Suprapubic skin (tissue), 4 donors: ENCODE measurements around the gene RBPMS2. TPM values are rescaled to one million over a fixed set of nuclear protein-coding genes. Genes with fewer than 3 reads are reported as not detected.
"Not testable (repeated sequence)": the region's sequence is repeated elsewhere in the genome, so short reads cannot be mapped to it uniquely, and the experiment has no call there.

Source experiments
- DNase-seq, 2 donors: peaks; one replicate each; pipeline ENCODE4 v3.0.0-alpha.2; 2019; ENCODE audit warnings: low spot score in 2 of 2
- H3K27ac ChIP-seq: fragments of 200-600 bp; sonication (generic); one replicate; pipeline ENCODE4 v1.5.1; 2019
- H3K27me3 ChIP-seq: fragments of 200-600 bp; sonication (generic); one replicate; pipeline ENCODE4 v1.5.1; 2019
- H3K36me3 ChIP-seq: fragments of 200-600 bp; sonication (generic); one replicate; pipeline ENCODE4 v1.5.1; 2019
- H3K4me1 ChIP-seq: fragments of 200-600 bp; sonication (generic); one replicate; pipeline ENCODE4 v1.5.1; 2019
- H3K4me3 ChIP-seq: fragments of 200-600 bp; sonication (generic); one replicate; pipeline ENCODE4 v1.5.1; 2019; ENCODE audit warnings: mild to moderate bottlenecking
- H3K9me3 ChIP-seq: fragments of 200-600 bp; sonication (generic); one replicate; pipeline ENCODE4 v1.5.1; 2019
- CTCF ChIP-seq, 2 donors: fragments of 200-600 bp in 1 of 2; fragments of 450-650 bp in 1 of 2; sonication (generic) in 1 of 2; IDR thresholded peaks; one replicate each; pipeline ENCODE4 v1.5.1; 2016 to 2019; ENCODE audit warnings: antibody characterized with exemption in 2 of 2, mild to moderate bottlenecking in 1 of 2, moderate library complexity in 1 of 2
- EP300 ChIP-seq: sonication (generic); formaldehyde crosslinking; IDR thresholded peaks from one replicate; pipeline ENCODE4 v1.6.1; 2017; ENCODE audit warnings: antibody characterized with exemption
- POLR2A ChIP-seq, 2 donors: fragments of 450-650 bp; IDR thresholded peaks; one replicate each; pipeline ENCODE4 v1.6.1; 2017; ENCODE audit warnings: antibody characterized with exemption in 2 of 2, mild to moderate bottlenecking in 2 of 2, moderate library complexity in 2 of 2
- POLR2AphosphoS5 ChIP-seq, 3 donors: sonication (generic); formaldehyde crosslinking; IDR thresholded peaks; one replicate each; pipeline ENCODE4 v1.6.1; 2017; ENCODE audit warnings: antibody characterized with exemption in 3 of 3
- WGBS: methylation state at CpG from one replicate; pipeline ENCODE4 v1.1.5; 2018; 5-methylcytosine and 5-hydroxymethylcytosine counted together
- total RNA-seq, 4 donors: library from RNA; depleted of rRNA; stranded (reverse); fragments of >200 nt; gene quantifications; one replicate each; pipeline ENCODE4 v1.1.0, GENCODE V29; 2016

RBPMS2 gene
- total RNA-seq, result 1 to 10 TPM in 1 of 4 donors, under 1 TPM in 3; 0.68 to 1.1 (median 0.79) TPM

DNA sequence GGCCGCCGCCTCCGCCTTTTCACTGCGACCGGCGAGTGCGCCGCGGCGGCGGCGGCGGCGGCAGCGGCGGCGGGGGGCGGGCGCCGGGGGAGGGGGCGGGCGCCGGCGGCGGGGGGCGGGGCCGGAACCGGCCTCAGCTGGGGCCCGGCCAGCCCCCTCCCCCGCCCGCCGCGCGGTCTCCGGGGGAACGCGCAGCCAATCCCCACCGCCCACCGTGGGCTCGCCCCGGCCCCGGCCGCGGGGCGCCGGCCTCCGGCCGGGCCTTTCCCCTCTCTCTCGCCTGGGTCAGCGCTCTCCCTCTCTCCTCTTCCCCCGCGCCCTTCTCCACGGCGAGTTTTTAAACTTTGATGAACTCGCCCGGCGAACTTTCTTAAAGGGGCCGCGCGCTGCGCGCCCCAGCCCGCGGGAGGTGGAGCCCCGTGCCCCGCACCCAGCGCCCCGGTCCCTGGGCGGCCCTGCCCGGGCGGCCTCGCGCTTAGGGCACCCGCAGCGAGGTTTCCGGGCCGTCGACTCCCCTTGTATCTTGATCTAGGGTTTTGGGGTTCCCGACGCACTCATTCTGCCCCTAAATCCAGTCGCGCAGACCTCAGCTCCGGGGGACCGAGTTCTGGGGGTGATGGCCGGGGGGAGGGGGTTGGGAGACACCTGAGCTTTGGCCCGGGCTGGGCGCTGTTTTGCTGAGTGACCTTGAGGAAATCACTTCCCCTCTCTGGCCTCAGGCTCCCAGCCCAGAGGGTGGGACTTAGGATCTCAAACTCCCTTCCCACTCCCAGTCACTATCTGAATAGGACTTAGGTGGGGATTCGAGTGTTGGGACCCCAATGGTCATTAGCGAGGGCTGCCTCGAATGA is at the start of gene RBPMS2:
TSS of gene RBPMS2 (minus strand) at position 39 of the 851 bp plus-strand sequence. CDS start 270 bp downstream, outside the sequence.
- no peaks in the 10 kb centered on the region for H3K9me3 ChIP-seq
- no peak for DNase-seq
- no peak for TF ChIP-seq POLR2A (IDR thresholded peaks at IDR 0.05)
- TF ChIP-seq POLR2AphosphoS5 (IDR thresholded peaks at IDR 0.05), result no peak
- TF ChIP-seq CTCF (IDR thresholded peaks at IDR 0.05), result no peak
- TF ChIP-seq EP300, result no peak
- H3K4me1 ChIP-seq, result peaks cover 11% of the 10 kb centered on the region
- 1% methylated on average over 22 of the region's 90 CpGs for WGBS
- H3K27me3 ChIP-seq, result peaks cover 17% of the 10 kb centered on the region
- H3K36me3 ChIP-seq, result no peaks in the 10 kb centered on the region
- peak within 1 kb of the TSS; percentile 60 for H3K27ac ChIP-seq
- peak within 1 kb of the TSS; percentile 74 for H3K4me3 ChIP-seq

GRCh38 chr15:64824929-64825430 is 49.6 kb upstream of the RBPMS2 start:
- Histone ChIP-seq H3K36me3 (no peaks in the 10 kb centered on the region), H3K27ac (no peak overlapping the region), H3K4me3 (peak overlapping the region; percentile 48), H3K4me1 (peaks cover 24% of the 10 kb centered on the region), H3K27me3 (peaks cover 5% of the 10 kb centered on the region), H3K9me3 (no peaks in the 10 kb centered on the region)
- WGBS, result 3% methylated on average over 15 of the region's 17 CpGs
- no peak for DNase-seq
- TF ChIP-seq CTCF (IDR thresholded peaks at IDR 0.05), result no peak
- TF ChIP-seq EP300, result no peak
- no peak for TF ChIP-seq POLR2AphosphoS5 (IDR thresholded peaks at IDR 0.05)
- no peak for TF ChIP-seq POLR2A (IDR thresholded peaks at IDR 0.05)

DNA sequence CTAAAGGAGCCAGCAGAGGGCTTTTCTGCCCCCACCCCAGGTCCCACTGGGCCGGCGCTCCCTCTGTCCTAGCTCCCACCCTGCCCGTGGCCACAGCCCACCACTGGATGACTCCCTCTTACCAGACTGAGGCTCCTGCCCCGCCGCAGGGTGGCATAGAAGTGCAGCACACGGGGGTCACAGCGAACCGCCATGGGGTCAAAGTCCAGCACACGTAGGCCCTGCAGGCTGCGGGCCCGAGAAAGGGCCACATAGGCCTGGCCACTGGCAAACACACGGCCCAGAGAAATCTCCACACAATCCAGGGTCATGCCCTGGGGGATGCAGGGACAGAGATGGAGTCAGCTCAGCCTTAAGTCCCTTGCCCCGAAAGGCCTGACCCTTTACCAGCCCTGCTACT is 41.1 kb upstream of the RBPMS2 start:
- no peaks in the 10 kb centered on the region for H3K27me3 ChIP-seq
- WGBS, result 98% methylated on average over 6 of the region's 13 CpGs
- H3K4me1 ChIP-seq, result peaks cover 4% of the 10 kb centered on the region
- H3K4me3 ChIP-seq, result no peak overlapping the region
- no peaks in the 10 kb centered on the region for H3K36me3 ChIP-seq
- H3K27ac ChIP-seq, result no peak overlapping the region
- no peak for DNase-seq
- no peaks in the 10 kb centered on the region for H3K9me3 ChIP-seq
- TF ChIP-seq POLR2A (IDR thresholded peaks at IDR 0.05) (no peak), CTCF (IDR thresholded peaks at IDR 0.05) (no peak), EP300 (no peak), POLR2AphosphoS5 (IDR thresholded peaks at IDR 0.05) (no peak)

GRCh38 chr15:64814965-64815364 is 39.6 kb upstream of the RBPMS2 start:
- H3K9me3 ChIP-seq, H3K27ac ChIP-seq, H3K27me3 ChIP-seq, H3K36me3 ChIP-seq, DNase-seq, H3K4me3 ChIP-seq: not testable (repeated sequence)
- H3K4me1 ChIP-seq, result peaks cover 11% of the 10 kb centered on the region
- WGBS, result 86% methylated on average over 4 of the region's 4 CpGs

- WGBS, result 92% methylated on average over 8 of the region's 8 CpGs
- not testable (repeated sequence) for H3K27ac ChIP-seq, H3K9me3 ChIP-seq, H3K27me3 ChIP-seq, H3K36me3 ChIP-seq, DNase-seq, H3K4me3 ChIP-seq
- H3K4me1 ChIP-seq, result peaks cover 11% of the 10 kb centered on the region
These were observed 38.9 kb upstream of the RBPMS2 start for GRCh38 chr15:64814283-64814682.

- no peak for DNase-seq
- 83% methylated on average over 6 of the region's 6 CpGs for WGBS
- H3K9me3 ChIP-seq, result no peaks in the 10 kb centered on the region
- peaks cover 11% of the 10 kb centered on the region for H3K4me1 ChIP-seq
- no peaks in the 10 kb centered on the region for H3K27me3 ChIP-seq
- TF ChIP-seq POLR2AphosphoS5 (IDR thresholded peaks at IDR 0.05), result no peak
- no peak for TF ChIP-seq EP300
- no peaks in the 10 kb centered on the region for H3K36me3 ChIP-seq
- no peak overlapping the region for H3K27ac ChIP-seq
- no peak overlapping the region for H3K4me3 ChIP-seq
These were observed 37.7 kb upstream of the RBPMS2 start for GRCh38 chr15:64813075-64813474.
